ENCODE results near the gene ARHGEF7.

DNA sequence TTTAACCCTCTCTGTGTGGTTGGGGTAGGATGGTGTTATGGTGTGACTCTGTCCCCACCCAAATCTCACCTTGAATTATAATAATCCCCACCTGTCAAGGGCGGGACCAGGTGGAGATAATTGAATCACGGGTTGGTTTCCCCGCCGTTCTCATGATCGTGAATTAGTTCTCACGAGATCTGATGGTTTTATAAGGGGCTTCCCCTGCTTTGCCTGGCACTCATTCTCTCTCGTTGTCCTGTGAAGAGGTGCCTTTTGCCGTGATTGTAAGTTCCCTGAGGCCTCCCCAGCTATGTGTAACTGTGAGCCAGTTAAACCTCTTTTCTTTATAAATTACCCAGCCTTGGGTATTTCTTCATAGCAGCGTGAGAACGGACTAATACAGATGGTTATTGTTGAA lies 68.8 kb downstream of the ARHGEF7 start:
- TF ChIP-seq YY1 (IDR thresholded peaks at IDR 0.05; ENCODE audit: insufficient read depth, insufficient read length): no peak
- no peak for TF ChIP-seq ZNF274 (IDR thresholded peaks at IDR 0.05; ENCODE audit: low read depth, low read length)
- no peak for TF ChIP-seq SUZ12 (IDR thresholded peaks at IDR 0.05; ENCODE audit: extremely low read depth, insufficient read depth, insufficient read length)
